HCT116 (cell line): ENCODE data around the gene RREB1. TPM values are rescaled to one million over a fixed set of nuclear protein-coding genes. Genes with fewer than 3 reads are reported as not detected.

Experiments
- ATAC-seq: fragments of 200-7000 bp; cut with Tn5 transposase; 2 replicates; pipeline ENCODE4 v1.9.1; 2020; ENCODE audit warnings: mild to moderate bottlenecking, moderate library complexity
- BruUV-seq: library from RNA; stranded (reverse); fragments of 400-500 nt; replicated peaks from 2 replicates; lab custom pipeline; 2021; lab: Mats Ljungman, UMichigan
- CTCF ChIA-PET: fragments of 300-600 bp; sonication (Branson Sonifier 250); formaldehyde crosslinking; loops from one replicate; lab custom pipeline; 2021; ENCODE audit warnings: antibody characterized with exemption; lab: Charles Lee
- POLR2A ChIA-PET: fragments of 300-600, 350-600 bp; sonication (Branson Sonifier 250); formaldehyde crosslinking; loops from one replicate; lab custom pipeline; 2021; ENCODE audit warnings: antibody characterized with exemption; lab: Charles Lee
- RAD21 ChIA-PET, 2 experiments: fragments of 300-600 bp; sonication (Branson Sonifier 250); formaldehyde crosslinking; loops; one replicate each; lab custom pipeline; 2023; ENCODE audit warnings: low total read pairs in 2 of 2; ENCODE audit not compliant: uncharacterized antibody in 2 of 2, unreplicated experiment in 2 of 2, low non-redundant PET in 1 of 2; lab: Charles Lee
- DNase-seq: peaks from one replicate; pipeline ENCODE4 v3.0.0-alpha.2; 2010; ENCODE audit warnings: low read depth, low spot score
- H2AFZ ChIP-seq: fragments of 200-600 bp; shearing (Covaris generic), sonication (generic); 2 replicates; pipeline ENCODE4 v1.6.1; 2017; ENCODE audit warnings: low read depth, mixed run types, mixed read lengths, antibody characterized with exemption, low read length; ENCODE audit not compliant: poor library complexity, severe bottlenecking
- H3K27ac ChIP-seq: 2 replicates; pipeline ENCODE4 v1.5.1; 2012; ENCODE audit warnings: low read depth, low read length
- H3K27me3 ChIP-seq: fragments of 200-600 bp; sonication (generic); 2 replicates; pipeline ENCODE4 v1.6.1; 2016; ENCODE audit warnings: mixed run types, low read length, mixed read lengths; ENCODE audit not compliant: insufficient read depth
- H3K36me3 ChIP-seq, 2 experiments: fragments of 200-500 bp in 1 of 2; fragments of 200-600 bp in 1 of 2; sonication (Bioruptor generic) in 1 of 2; sonication (generic) in 1 of 2; 2 replicates each; pipeline versions ENCODE4 v1.5.1 to v1.6.1; 2014 to 2016; ENCODE audit warnings: low read length in 2 of 2, inconsistent platforms in 1 of 2, mixed read lengths in 1 of 2, mixed run types in 1 of 2; ENCODE audit not compliant: insufficient read depth in 2 of 2, control insufficient read depth in 1 of 2
- H3K4me1 ChIP-seq, 2 experiments: fragments of 200-600 bp in 1 of 2; sonication (generic) in 1 of 2; 2 replicates each; pipeline versions ENCODE4 v1.5.1 to v1.6.1; 2012 to 2017; ENCODE audit warnings: low read length in 2 of 2, inconsistent platforms in 1 of 2, mild to moderate bottlenecking in 1 of 2, mixed read lengths in 1 of 2, mixed run types in 1 of 2, moderate library complexity in 1 of 2; ENCODE audit not compliant: insufficient read depth in 2 of 2, control insufficient read depth in 1 of 2
- H3K4me2 ChIP-seq: fragments of 200-600 bp; sonication (generic); 2 replicates; pipeline ENCODE4 v1.6.1; 2017; ENCODE audit warnings: mixed run types, low read length, mixed read lengths
- H3K4me3 ChIP-seq, 2 experiments: fragments of 200-600 bp in 1 of 2; sonication (generic) in 1 of 2; replicated peaks in 1 of 2; 2 replicates each; pipeline ENCODE4 v1.5.1; 2011 to 2016; ENCODE audit warnings: low read length in 2 of 2, control low read depth in 1 of 2, low read depth in 1 of 2, mild to moderate bottlenecking in 1 of 2, mixed read lengths in 1 of 2, mixed run types in 1 of 2
- H3K79me2 ChIP-seq: fragments of 200-600 bp; sonication (generic); 2 replicates; pipeline ENCODE4 v1.6.1; 2017; ENCODE audit warnings: mild to moderate bottlenecking, mixed run types, low read length, moderate library complexity, mixed read lengths; ENCODE audit not compliant: insufficient read depth
- H3K9ac ChIP-seq: fragments of 200-600 bp; sonication (generic); 2 replicates; pipeline ENCODE4 v1.6.1; 2016; ENCODE audit warnings: low read length, mixed read lengths
- H3K9me2 ChIP-seq: fragments of 200-600 bp; sonication (generic), shearing (Covaris generic); 2 replicates; pipeline ENCODE4 v1.6.1; 2017; ENCODE audit warnings: mixed run types, mild to moderate bottlenecking, moderate library complexity; ENCODE audit not compliant: insufficient read depth
- H3K9me3 ChIP-seq, 2 experiments: fragments of 200-500 bp in 1 of 2; fragments of 200-600 bp in 1 of 2; sonication (Bioruptor generic) in 1 of 2; sonication (generic) in 1 of 2; 2 replicates each; pipeline ENCODE4 v1.6.1; 2014 to 2017; ENCODE audit warnings: low read length in 2 of 2, mixed read lengths in 2 of 2, inconsistent platforms in 1 of 2, low read depth in 1 of 2, mild to moderate bottlenecking in 1 of 2, mixed run types in 1 of 2, moderate library complexity in 1 of 2; ENCODE audit not compliant: control insufficient read depth in 1 of 2, insufficient read depth in 1 of 2
- H4K20me1 ChIP-seq: fragments of 200-600 bp; sonication (generic), shearing (Covaris generic); 2 replicates; pipeline ENCODE4 v1.6.1; 2017; ENCODE audit warnings: mixed run types, mild to moderate bottlenecking, moderate library complexity; ENCODE audit not compliant: insufficient read depth
- ATF3 ChIP-seq: IDR thresholded peaks from 2 replicates; pipeline ENCODE4 v1.6.1; 2012
- CBX3 ChIP-seq: IDR thresholded peaks from 2 replicates; pipeline ENCODE4 v1.6.1; 2012; ENCODE audit warnings: low read depth
- CEBPB ChIP-seq: IDR thresholded peaks from 2 replicates; pipeline ENCODE4 v1.6.1; 2012; ENCODE audit warnings: low read depth
- EGR1 ChIP-seq: IDR thresholded peaks from 2 replicates; pipeline ENCODE4 v1.6.1; 2012; ENCODE audit warnings: low read depth
- ELF1 ChIP-seq: IDR thresholded peaks from 2 replicates; pipeline ENCODE4 v1.6.1; 2012; ENCODE audit warnings: low read depth, borderline replicate concordance
- EZH2phosphoT487 ChIP-seq: fragments of 200-600 bp; IDR thresholded peaks from 2 replicates; pipeline ENCODE4 v1.6.1; 2018; ENCODE audit warnings: antibody characterized with exemption, borderline replicate concordance
- FOSL1 ChIP-seq: IDR thresholded peaks from 2 replicates; pipeline ENCODE4 v1.6.1; 2012; ENCODE audit warnings: low read depth
- RAD21 ChIP-seq: IDR thresholded peaks from 2 replicates; pipeline ENCODE4 v1.6.1; 2012; ENCODE audit warnings: low read depth, mild to moderate bottlenecking
- SIN3A ChIP-seq: IDR thresholded peaks from 2 replicates; pipeline ENCODE4 v1.6.1; 2012; ENCODE audit warnings: low read depth
- SP1 ChIP-seq: IDR thresholded peaks from 2 replicates; pipeline ENCODE4 v1.6.1; 2012; ENCODE audit warnings: low read depth
- SRF ChIP-seq: IDR thresholded peaks from 2 replicates; pipeline ENCODE4 v1.6.1; 2012; ENCODE audit warnings: low read depth
- TCF7L2 ChIP-seq: IDR thresholded peaks from 2 replicates; pipeline ENCODE4 v1.7.0; 2011; ENCODE audit warnings: borderline replicate concordance, inconsistent platforms; ENCODE audit not compliant: insufficient read depth, insufficient read length; ENCODE audit errors: extremely low read depth
- YY1 ChIP-seq: IDR thresholded peaks from 2 replicates; pipeline ENCODE4 v1.6.1; 2011; ENCODE audit warnings: low read length, low read depth, moderate library complexity, mild to moderate bottlenecking; ENCODE audit not compliant: insufficient replicate concordance; ENCODE audit errors: extremely low read depth
- ZFX ChIP-seq: fragments of 450-650 bp; IDR thresholded peaks from 2 replicates; pipeline ENCODE4 v1.6.1; 2017
- intact Hi-C: fragments of 100-400 bp; cut with micrococcal nuclease; formaldehyde crosslinking; loops from 2 replicates; pipeline ENCODE4 v1.10.0; 2022
- total RNA-seq: library from RNA; stranded (reverse); gene quantifications from one replicate; pipeline ENCODE4 v1.2.1, GENCODE V29; 2021; ENCODE audit not compliant: unreplicated experiment
- TF ChIP-seq, protein P1 (sequence below): IDR thresholded peaks from 2 replicates; pipeline ENCODE4 v1.6.1; 2012
- TF ChIP-seq, protein P2 (sequence below), 3 experiments: fragments of 200-600 bp in 1 of 3; sonication (generic) in 1 of 3; IDR thresholded peaks in 2 of 3; conservative IDR thresholded peaks in 1 of 3; 2 replicates each; pipeline ENCODE4 v1.5.1; 2012 to 2017; ENCODE audit warnings: low read depth in 2 of 3, low read length in 2 of 3, antibody characterized with exemption in 1 of 3, borderline replicate concordance in 1 of 3, control low read depth in 1 of 3, mild to moderate bottlenecking in 1 of 3, mixed read lengths in 1 of 3, mixed run types in 1 of 3, moderate library complexity in 1 of 3; ENCODE audit not compliant: insufficient read depth in 1 of 3
- TF ChIP-seq, protein P3 (sequence below): IDR thresholded peaks from 2 replicates; pipeline ENCODE4 v1.6.1; 2012; ENCODE audit warnings: low read depth

Gene RREB1
- total RNA-seq, 1 experiment from 2014 or later = 47.9 TPM

DNA sequence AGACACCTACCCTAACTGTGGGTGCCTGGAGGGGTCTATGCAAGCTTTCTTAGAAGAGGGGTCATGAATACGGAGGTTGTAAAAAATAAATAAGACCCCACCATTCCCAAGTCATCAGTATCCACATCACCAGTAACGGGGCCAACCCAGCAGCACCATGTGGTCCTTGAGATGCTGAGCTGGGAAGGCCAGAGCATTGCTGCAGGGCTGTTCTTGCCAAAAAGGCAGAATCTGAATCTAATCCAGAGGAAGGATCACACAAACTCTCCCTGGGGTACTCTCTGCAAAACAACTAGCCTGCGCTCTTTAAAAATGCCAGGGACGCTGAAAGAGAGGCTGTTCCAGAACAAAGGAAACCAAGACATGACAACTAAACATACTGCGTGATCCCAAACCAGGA lies 162.1 kb downstream of the RREB1 start:
- H3K79me2 ChIP-seq = no peaks in the 10 kb centered on the region
- no peaks in the 10 kb centered on the region for H4K20me1 ChIP-seq
- no peaks in the 10 kb centered on the region for H3K36me3 ChIP-seq
- H2AFZ ChIP-seq = no peak overlapping the region
- H3K27me3 ChIP-seq = no peaks in the 10 kb centered on the region
- no peaks in the 10 kb centered on the region for H3K9me2 ChIP-seq
- no peaks in the 10 kb centered on the region for H3K9me3 ChIP-seq
- H3K27ac ChIP-seq = no peak overlapping the region
- no peak overlapping the region for H3K9ac ChIP-seq
- RAD21 ChIA-PET = no interaction called here
- POLR2A ChIA-PET = no interaction called here
- TF ChIP-seq RAD21 (no peak), EZH2phosphoT487 (no peak), SRF (no peak), EGR1 (no peak), ELF1 (no peak), SP1 (no peak), ATF3 (no peak), CBX3 (no peak), YY1 (no peak), SIN3A (no peak), TCF7L2 (no peak), CEBPB (no peak), FOSL1 (no peak), ZFX (no peak)
- TF ChIP-seq, protein P1, sequence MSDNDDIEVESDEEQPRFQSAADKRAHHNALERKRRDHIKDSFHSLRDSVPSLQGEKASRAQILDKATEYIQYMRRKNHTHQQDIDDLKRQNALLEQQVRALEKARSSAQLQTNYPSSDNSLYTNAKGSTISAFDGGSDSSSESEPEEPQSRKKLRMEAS = no peak
- TF ChIP-seq, protein P2, sequence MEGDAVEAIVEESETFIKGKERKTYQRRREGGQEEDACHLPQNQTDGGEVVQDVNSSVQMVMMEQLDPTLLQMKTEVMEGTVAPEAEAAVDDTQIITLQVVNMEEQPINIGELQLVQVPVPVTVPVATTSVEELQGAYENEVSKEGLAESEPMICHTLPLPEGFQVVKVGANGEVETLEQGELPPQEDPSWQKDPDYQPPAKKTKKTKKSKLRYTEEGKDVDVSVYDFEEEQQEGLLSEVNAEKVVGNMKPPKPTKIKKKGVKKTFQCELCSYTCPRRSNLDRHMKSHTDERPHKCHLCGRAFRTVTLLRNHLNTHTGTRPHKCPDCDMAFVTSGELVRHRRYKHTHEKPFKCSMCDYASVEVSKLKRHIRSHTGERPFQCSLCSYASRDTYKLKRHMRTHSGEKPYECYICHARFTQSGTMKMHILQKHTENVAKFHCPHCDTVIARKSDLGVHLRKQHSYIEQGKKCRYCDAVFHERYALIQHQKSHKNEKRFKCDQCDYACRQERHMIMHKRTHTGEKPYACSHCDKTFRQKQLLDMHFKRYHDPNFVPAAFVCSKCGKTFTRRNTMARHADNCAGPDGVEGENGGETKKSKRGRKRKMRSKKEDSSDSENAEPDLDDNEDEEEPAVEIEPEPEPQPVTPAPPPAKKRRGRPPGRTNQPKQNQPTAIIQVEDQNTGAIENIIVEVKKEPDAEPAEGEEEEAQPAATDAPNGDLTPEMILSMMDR (IDR thresholded peaks at IDR 0.05 in 2 of 3, conservative IDR thresholded peaks at IDR 0.05 in 1 of 3; ENCODE audit: borderline replicate concordance in 1 of 3, insufficient read depth in 1 of 3, low read depth in 2 of 3, low read length in 2 of 3) = no peak
- TF ChIP-seq, protein P3, sequence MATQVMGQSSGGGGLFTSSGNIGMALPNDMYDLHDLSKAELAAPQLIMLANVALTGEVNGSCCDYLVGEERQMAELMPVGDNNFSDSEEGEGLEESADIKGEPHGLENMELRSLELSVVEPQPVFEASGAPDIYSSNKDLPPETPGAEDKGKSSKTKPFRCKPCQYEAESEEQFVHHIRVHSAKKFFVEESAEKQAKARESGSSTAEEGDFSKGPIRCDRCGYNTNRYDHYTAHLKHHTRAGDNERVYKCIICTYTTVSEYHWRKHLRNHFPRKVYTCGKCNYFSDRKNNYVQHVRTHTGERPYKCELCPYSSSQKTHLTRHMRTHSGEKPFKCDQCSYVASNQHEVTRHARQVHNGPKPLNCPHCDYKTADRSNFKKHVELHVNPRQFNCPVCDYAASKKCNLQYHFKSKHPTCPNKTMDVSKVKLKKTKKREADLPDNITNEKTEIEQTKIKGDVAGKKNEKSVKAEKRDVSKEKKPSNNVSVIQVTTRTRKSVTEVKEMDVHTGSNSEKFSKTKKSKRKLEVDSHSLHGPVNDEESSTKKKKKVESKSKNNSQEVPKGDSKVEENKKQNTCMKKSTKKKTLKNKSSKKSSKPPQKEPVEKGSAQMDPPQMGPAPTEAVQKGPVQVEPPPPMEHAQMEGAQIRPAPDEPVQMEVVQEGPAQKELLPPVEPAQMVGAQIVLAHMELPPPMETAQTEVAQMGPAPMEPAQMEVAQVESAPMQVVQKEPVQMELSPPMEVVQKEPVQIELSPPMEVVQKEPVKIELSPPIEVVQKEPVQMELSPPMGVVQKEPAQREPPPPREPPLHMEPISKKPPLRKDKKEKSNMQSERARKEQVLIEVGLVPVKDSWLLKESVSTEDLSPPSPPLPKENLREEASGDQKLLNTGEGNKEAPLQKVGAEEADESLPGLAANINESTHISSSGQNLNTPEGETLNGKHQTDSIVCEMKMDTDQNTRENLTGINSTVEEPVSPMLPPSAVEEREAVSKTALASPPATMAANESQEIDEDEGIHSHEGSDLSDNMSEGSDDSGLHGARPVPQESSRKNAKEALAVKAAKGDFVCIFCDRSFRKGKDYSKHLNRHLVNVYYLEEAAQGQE = no peak
- TF ChIP-seq, all 23 proteins: peak for 0
- peaks cover 9 to 18% of the 10 kb centered on the region in 2 experiments for H3K4me1 ChIP-seq
- intact Hi-C loops = no loop called here
- no peak for DNase-seq
- H3K4me3 ChIP-seq = no peak overlapping the region
- no TSS peak for BruUV-seq
- no peak overlapping the region for H3K4me2 ChIP-seq
- ATAC-seq = no peak
- CTCF ChIA-PET = no interaction called here
